DMS79 (cell line): ENCODE measurements around the gene TMEM161A.
"Not testable (repeated sequence)": the region's sequence is repeated elsewhere in the genome, so short reads cannot be mapped to it uniquely, and the experiment has no call there.

Source experiments
- DNase-seq: peaks from one replicate; lab custom pipeline; 2025; lab: John Stamatoyannopoulos, UW

Gene TMEM161A

GRCh38 chr19:19138109-19138981 lies at the start of gene TMEM161A:
TSS of gene TMEM161A (minus strand) at chr19:19138478. CDS start at chr19:19138428, 50 bp downstream.
- DNase-seq = peak; percentile 91

DNA sequence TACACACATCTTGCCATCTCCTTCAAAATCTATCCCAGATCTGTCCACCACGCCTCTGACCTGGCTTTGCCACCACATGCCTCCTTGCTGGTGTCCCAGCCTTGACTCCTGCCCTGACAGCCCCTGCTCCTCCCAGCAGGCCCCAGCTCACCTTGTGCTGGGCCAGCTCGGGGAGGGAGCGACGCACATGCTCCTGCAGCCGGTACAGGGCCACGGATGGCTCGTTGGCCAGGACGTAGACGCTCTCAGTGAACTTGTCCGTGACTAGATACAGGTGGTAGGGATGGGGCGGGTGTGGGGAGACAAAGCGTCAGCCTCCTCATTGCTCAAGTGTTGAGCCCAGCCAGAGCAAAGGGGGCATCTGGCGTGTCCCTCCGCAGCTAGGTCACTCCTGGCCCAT lies 48.5 kb upstream of the TMEM161A start:
- no peak for DNase-seq

- DNase-seq = no peak
These were observed 47.8 kb upstream of the TMEM161A start for GRCh38 chr19:19185853-19186740.

DNA sequence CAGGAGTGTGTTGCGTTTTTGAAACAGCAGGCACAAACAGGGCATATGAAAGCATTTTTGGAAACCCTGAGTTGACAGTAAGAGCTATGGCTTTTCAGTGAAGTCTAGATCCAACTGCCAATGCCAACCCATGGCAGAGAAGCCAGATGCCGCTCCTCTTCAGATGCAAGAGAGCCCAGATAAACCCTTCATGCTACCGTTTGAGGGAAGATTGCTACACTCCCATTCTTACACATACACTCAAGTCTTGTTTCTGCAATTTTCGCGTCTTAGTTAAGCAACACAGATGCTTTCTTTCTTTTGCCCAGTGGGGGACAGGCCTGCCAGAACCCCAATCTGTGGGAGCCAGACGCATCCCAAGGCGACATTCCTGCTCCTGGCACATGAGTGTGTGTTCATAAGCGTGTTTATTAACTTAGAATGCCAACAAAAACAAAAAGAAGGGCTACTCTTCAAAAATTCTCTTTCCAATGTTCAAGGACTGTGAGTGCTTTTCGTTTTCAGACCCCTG lies 43.3 kb upstream of the TMEM161A start:
- DNase-seq = no peak

DNA sequence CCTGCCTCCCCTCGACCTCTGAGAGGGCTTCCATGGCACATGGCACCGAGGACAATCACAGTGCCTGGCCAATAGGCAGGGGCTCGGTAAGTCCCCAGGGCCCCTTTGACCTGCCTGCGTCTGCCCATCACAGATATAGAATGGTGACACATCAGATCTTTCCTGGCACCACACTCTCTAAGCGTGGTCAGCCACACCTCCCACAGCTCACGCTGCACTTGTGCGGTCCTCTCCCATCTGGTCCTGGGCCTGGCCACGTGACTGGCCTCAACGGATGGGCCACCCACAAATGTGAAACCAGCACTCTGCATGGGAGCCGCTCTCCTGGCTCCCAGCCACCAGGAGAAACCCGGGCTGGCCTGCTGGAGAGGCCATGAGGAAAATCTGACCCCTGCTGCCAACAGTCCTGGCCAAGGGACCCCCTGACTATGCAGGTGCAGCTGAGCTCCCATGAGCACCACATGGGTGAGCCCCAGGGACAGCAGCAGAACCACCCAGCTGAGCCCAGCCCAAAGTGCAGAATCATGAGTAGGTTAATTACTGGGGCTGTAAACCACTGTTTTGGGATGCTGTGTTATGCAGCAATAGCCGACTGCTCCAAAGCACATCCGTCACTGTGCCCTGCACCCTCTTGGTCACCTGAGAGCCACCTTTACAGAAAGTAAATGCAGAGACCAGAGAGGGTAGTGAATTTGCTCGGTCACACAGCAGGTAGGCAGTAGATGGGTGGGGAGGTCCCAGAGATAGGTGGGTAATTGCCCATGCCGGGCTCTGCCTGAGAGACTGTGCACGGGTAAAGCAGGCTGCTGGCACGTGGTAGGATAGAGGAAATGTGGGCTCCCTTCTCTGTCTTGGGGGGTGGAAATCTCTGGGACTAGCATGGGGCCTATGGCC lies 41.5 kb upstream of the TMEM161A start:
- no peak for DNase-seq

DNA sequence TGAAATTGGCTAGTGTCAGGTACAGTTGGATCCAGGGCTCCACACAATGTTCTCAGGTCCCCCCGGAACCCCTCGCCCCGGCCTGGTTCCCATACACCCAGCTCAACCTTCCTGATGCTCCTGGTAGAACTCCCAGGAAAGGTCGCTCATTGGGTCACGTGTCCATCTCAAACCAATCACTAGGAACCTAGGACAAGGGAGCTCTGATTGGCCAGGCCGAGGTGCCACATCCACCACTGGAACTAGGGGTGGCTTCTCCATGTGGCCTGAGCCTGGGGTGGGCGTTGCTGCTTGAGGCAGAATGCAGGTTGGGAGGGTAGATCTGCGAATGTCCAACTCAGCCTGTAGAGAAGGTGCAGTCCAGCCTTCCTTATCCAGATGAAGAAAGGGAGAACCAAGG lies 38.7 kb upstream of the TMEM161A start:
- DNase-seq = no peak

GRCh38 chr19:19173243-19173642 lies 35.0 kb upstream of the TMEM161A start:
- DNase-seq = not testable (repeated sequence)

DNA sequence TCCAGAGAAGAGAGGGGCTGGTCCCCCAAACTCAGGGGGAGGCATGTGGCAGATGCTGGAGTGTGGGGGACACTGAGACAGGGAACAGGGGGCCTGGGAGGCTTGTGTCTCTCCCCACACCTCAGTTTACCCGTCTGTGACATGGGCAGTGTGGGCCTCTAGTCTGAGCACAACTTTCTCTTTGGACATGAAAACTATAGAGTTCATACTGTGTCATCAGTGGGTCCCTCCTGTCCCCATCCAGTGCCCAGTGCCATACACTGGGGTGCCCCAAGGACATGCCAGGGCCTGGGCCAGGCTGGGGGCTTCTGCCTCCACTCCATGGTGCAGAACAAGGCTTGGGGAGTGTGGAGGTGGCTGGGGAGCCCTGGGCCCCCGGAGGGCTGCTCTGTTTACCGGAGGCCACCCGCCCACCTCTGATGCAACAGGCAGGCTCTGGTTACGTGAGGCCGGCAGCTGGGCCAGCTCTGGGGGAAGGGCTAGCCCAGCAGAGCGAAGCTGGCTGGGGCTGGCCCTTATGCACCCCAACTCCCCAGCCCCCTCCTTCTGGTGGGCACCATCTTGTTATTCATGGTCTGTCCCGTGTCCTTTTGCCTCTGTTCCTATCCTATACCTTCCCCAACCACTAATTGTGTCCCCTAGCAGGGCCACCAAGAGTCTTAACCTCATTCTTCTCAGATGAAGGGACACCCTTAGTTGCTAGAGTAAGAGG lies 33.7 kb upstream of the TMEM161A start:
- DNase-seq = no peak

GRCh38 chr19:19170873-19171672 lies 32.8 kb upstream of the TMEM161A start:
- DNase-seq = no peak

- DNase-seq = peak; percentile 71
These were observed 32.0 kb upstream of the TMEM161A start, which contains the start of gene MEF2B for GRCh38 chr19:19170053-19170872. TSS of gene MEF2B (minus strand) at chr19:19170263. CDS start at chr19:19150735, 19,528 bp downstream.

- no peak for DNase-seq
These were observed 31.2 kb upstream of the TMEM161A start for GRCh38 chr19:19169236-19170052.

DNA sequence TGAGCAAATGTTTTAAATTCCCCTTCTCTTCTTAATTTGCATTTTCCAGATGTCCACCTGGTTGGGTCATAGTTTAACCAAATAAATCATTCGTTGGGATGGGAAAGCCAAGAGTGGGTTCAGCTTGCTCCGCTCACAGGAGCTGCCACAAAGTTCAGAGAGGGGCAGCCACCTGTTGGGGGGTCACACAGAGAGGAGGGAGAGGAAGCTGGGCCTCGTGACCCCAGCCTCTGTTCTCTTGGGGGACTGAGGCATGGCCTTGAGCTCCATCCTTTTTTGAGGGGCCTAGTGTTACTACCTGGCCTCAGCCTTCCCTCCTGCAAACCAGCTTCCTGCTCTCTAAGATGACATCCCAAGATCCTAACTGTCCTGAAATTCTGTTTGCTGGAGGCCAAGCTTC lies 29.3 kb upstream of the TMEM161A start:
- no peak for DNase-seq

DNA sequence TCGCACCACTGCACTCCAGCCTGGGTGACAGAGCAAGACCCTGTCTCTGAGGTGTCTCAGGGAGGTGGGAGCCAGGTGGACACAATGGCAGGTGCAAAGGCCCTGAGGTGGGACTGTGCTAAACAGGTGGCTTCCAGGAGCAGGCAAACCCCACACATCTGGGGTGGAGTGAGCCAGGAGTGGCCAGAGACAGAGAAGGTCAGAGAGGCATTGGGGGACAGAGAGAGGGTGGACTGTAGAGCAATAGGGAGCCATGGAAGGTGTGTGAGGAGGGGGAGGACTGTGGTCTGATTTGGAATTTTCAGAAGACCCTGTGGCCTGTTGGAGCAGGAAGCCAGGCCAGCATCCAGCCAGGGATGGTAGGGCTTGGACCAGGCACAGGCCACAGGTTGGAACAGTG lies 27.1 kb upstream of the TMEM161A start:
- no peak for DNase-seq

- no peak for DNase-seq
These were observed 24.2 kb upstream of the TMEM161A start for GRCh38 chr19:19162495-19162894.

DNA sequence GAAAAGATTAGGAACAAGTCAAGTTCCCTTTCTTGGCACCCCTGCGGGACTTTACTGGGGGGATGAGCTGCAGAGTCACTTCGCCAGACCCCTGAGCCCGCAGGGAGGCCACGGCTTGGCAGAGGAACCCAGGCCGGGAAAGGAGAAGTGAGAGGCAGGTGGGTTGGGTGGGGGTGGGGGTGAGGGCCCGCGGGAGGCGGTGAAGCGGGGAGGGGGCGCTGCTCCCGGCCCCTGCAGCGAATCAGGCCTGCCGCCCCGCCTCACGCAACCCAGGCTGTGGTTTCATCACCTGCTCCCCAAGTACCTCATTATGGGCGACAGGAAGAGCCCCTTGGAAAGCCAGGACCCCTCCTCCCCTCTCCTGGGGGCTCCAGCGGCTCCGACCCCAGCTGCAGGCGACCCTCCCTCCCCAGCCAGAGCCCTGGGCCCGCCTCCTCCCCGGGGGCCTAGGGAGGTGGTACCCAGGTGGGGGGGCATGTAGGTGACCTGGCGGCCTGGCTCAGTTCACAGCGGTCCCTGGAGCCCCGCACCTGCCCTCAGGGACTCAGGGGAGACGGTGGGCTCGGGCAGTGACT lies 22.3 kb upstream of the TMEM161A start:
- DNase-seq = no peak

DNA sequence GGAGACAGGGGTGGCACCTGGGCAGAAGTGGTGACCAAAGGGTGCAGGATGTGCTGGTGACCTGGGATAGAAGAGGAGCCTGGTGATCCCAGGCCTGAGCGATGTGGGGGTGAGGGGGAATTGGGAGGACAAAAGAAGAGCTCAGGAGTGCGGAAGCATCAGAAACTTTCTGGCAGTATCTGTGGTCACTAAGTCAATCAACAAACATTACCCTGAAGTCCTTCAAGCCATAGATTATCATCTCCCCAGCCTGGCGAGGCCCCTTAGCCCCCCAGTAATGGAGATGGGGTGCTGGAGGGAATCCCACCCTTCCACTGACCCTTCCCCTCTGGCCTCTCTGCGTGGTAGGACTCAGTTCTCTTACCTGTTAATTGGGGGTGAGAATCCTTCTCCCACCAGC lies 21.3 kb upstream of the TMEM161A start:
- DNase-seq = no peak

GRCh38 chr19:19157808-19158207 lies 19.5 kb upstream of the TMEM161A start:
- no peak for DNase-seq
